NCI-H526 (cell line): Measurements from ENCODE around the gene ZNF615.
"Not testable (repeated sequence)": the region's sequence is repeated elsewhere in the genome, so short reads cannot be mapped to it uniquely, and the experiment has no call there.

ENCODE experiments used
- DNase-seq, 2 experiments: peaks; one replicate each; lab custom pipeline; 2025; lab: John Stamatoyannopoulos, UW

Gene ZNF615

GRCh38 chr19:52007806-52008557 is at the start of gene ZNF615:
Gene ZNF615 (minus strand): TSS chr19:52008211. CDS start chr19:52003711, 4,500 bp downstream.
- DNase-seq: peak; percentile 85 to 96

GRCh38 chr19:52056480-52056879 is 48.5 kb upstream of the ZNF615 start:
- not testable (repeated sequence) for DNase-seq

- not testable (repeated sequence) for DNase-seq
Observed at GRCh38 chr19:52051736-52052135, 43.7 kb upstream of the ZNF615 start.

- peak; percentile 89 to 97 for DNase-seq
Observed at GRCh38 chr19:52048555-52049501, 40.8 kb upstream of the ZNF615 start, which contains the start of gene ZNF432. Gene ZNF432 (minus strand): TSS chr19:52048838. CDS start chr19:52046868, 1,970 bp downstream.

- no peak for DNase-seq
Observed at GRCh38 chr19:52039169-52039568, 31.2 kb upstream of the ZNF615 start.

GRCh38 chr19:52034051-52034728 is 26.2 kb upstream of the ZNF615 start:
- DNase-seq: no peak

GRCh38 chr19:52028780-52029123 is 20.7 kb upstream of the ZNF615 start:
- DNase-seq: peak in 1 of 2 experiments; percentile 79

- DNase-seq: peak; percentile 93 to 96
Observed at GRCh38 chr19:52028027-52028779, 20.2 kb upstream of the ZNF615 start, which contains the start of gene ZNF614. Gene ZNF614 (minus strand): TSS chr19:52028379. CDS start chr19:52025745, 2,634 bp downstream.

GRCh38 chr19:52026255-52026990 is 18.4 kb upstream of the ZNF615 start:
- DNase-seq: not testable (repeated sequence)

- not testable (repeated sequence) for DNase-seq
Observed at GRCh38 chr19:52024478-52024877, 16.5 kb upstream of the ZNF615 start.

GRCh38 chr19:52022193-52022592 is 14.2 kb upstream of the ZNF615 start:
- no peak for DNase-seq

- DNase-seq: no peak
Observed at GRCh38 chr19:52020506-52020905, 12.5 kb upstream of the ZNF615 start.

- DNase-seq: no peak
Observed at GRCh38 chr19:52010674-52011073, 2.7 kb upstream of the ZNF615 start.

GRCh38 chr19:52007451-52007805 is 583 bp downstream of the ZNF615 start:
- DNase-seq: peak; percentile 14 to 64

GRCh38 chr19:51994048-51994644 is 13.9 kb downstream of the ZNF615 start:
- no peak for DNase-seq

- no peak for DNase-seq
Observed at GRCh38 chr19:51993422-51993821, 14.6 kb downstream of the ZNF615 start.

- peak; percentile 93 to 97 for DNase-seq
Observed at GRCh38 chr19:51986309-51987291, 21.4 kb downstream of the ZNF615 start, which contains the start of gene ZNF350. Gene ZNF350 (minus strand): TSS chr19:51986840. CDS start chr19:51974360, 12,480 bp downstream.

GRCh38 chr19:51983361-51983760 is 24.6 kb downstream of the ZNF615 start:
- DNase-seq: no peak

- not testable (repeated sequence) for DNase-seq
Observed at GRCh38 chr19:51980926-51981325, 27.1 kb downstream of the ZNF615 start.
